ENCODE measurements around the gene STX8.
A peak's percentile ranks its signal among the peaks of the same experiment; 100 is the strongest.

Gene STX8

DNA sequence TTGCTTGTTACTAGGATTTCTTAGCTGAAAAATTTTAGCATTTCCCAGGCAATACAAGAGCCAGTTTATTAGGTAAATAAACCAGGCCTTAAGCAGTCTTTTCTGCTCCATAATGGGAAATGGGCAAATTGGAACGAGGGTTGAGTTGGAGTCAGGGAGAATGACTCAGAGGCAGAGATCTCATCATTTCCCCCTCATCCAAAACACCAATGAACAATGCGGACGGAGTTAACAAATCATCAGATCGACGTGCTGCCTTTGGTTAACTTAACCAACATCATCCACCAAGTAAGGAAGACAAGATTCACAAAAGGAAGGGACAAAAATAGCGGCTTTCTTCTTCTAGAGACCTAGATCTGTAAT, 243.5 kb downstream of the STX8 start:
- no peak for DNase-seq

DNA sequence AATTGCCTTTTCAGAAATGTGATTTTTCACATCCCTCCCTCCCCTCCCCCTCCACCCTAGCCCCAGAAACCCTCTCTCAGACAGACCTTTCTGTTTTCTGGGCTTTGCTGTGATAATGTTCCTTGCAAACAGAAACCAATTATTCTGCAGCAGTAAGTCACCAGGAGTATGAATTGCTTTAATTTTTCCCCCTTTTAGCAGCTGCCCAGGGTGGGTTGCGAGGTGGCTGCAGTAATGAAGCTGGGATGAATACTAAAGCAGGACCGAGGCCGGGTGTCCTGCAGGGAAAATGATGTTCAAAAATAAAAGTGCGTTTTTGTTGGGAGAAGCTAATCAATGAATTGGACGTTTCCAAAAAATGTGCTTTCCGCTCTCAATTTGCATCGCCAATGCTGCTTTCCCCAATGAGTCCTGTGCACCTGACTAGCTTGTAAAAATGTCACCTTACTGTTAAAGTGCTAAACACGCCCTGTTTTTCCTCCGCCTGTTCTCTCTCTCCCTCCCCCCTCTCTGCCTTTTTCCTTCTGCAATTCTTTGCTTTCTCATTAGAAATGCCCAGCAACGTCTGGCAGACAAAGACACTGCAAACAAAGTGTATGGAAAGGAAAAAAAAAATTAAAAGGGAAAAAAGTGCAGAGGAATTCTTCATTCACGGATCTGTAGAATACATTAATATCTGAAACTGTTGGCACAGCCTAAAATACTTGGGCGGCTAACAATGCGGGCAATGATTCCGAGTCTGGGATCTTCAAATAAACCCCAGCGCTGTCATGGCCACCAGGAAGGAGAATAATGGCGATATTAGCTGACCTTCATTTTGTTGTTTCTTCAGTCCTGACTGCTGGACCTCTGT, 244.1 kb downstream of the STX8 start:
- no peak for DNase-seq

DNA sequence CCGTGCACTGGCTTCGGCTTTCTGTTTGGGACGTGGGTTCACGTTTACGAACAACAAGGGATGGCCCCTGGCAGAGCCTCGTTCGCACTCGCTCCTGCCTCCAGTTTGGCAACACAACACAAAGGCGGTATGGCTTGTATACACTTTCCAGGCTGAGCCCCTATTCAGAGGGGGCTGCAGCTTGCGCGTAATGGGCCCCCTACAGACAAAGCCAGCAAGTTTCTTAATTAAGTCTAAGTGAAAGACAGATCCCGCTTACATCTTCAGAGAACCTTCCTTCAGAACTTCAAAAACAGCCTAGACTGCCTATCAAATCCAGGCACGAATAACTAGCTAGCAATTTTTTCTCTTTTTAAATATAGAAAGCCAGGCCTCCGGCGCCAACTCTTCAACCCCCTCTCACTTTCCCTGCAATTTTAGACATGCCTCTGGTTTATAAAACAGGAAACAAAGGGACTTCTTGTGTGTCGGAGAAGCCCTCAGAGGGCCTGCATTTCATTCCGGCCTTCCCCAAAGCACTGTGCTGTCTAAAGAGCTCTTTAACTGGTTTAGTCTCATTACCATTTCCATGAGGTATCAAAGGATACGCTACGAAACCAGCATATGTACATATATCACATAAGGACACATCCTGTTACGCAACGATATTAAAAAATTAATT, 244.9 kb downstream of the STX8 start:
- no peak for DNase-seq

DNA sequence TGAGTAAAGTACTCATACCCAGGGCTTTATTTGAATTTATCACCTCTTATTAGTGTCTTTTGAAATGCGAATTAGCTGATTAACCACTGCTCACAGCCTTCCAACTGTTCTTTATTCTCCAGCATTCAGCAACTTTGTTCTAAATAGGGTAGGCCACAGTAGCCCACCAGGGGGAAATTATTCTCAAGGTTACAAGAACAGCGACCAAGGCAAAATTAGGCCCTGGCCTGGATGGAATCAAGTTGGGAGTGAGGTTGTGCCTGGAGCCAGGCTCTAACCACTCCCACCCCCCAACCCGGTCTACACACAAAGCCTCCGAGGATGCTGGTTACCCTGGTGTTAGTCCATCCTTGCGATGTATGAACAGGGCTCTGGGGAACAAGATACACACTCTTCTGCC, 245.5 kb downstream of the STX8 start:
- no peak for DNase-seq

DNA sequence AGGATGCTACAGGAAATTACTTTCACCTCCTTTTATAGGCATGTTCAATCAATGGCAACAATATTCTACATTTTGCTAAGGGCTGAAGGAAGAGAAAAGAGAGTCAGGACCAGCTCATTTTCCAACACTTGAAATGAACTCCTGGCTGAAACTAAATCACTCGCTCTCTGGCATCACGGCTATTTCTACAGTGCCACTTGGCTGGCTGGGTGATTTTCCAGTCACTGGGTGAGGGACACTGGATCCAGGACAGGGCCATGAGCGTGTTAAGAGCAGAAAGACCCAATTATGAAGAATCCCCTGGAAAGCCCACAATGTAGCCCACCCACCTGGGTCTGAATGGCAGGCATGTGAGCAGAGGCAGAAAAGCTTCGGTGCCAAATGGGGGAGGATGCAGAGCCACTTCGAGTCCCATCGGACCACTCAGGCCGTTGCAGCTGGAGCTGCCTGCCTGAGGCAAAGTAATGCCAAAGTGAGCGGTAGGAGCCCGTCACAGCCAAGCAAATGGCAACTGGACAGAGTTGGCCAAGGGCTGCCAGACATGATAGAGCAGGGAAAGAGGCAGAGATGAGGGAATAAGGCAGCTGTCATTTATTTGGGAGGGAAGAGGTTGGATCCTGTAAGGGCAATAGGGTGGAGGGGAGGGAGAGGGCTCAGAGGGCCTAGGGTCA, 246.2 kb downstream of the STX8 start:
- no peak for DNase-seq

DNA sequence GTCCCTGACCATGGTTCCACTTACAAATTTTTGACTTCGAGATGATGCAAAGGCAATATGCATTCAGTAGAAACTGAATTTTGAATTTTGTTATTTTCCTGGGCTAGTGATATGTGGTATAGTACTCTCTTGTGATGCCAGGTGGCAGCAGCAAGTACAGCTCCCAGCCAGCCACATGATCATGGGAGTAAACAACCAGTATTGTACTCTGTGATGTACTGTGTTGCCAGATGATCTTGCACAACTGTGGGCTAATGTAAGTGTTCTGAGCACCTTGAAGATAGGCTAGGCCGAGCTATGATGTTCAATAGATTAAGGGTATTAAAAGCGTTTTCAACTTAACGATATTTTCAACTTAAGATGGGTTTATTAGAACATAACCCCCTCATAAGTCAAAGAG, 250.8 kb downstream of the STX8 start:
- DNase-seq: no peak

DNA sequence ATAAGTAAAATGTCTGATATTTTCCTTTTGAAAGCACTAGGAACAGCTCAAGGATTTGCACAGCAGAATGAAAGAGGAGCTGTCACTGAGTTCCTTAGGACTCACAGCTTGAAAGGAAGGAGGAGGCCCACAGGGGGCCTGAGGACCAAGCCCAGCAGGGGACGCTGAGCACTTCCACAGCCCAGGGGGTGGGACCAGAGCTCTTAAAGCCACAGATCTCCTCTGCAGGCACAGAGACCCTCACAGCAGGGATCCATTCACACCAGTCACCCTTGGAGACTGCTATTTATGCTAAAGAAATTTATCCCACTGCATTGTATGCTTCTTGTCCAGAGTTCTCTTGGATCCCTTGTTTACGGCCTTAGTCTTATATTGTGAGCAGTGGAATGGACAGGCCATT, 253.3 kb downstream of the STX8 start:
- no peak for DNase-seq

DNA sequence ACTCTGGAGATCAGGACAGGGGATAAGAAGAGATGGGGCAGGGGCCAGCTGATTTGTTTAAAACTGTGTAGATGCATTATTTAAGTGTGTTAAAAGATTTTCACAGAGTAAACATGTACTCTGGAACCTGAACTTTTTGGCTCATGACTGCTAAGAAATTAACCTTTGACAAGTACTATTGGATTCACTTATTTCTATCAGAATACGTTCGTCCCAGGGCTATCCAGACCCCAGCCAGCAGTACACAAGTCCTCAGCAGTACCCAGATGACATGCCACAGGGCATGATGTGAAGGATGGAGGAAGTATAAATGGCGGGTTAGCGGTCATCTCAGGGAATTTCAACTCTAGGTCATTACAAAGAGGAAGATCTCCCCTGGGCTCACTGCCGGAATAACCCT, 253.7 kb downstream of the STX8 start:
- no peak for DNase-seq

DNA sequence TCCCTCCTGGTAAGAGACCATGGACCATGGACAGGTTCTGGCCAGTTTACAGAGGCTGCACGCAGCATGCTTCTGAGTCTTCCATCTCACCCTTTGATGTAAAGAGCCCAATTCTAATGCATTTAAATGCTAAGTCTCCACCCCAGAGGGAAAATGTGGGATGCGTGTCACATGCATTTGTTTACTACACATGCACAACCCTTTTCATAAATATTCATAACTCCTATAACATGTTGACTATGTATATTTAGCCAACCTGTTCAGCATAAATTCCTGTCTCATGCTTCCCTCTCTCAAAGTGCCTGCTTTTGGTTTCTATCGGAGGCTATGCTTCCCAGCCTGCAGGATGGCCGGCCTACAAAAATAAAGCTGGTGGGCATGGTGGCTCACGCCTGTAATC, 260.3 kb downstream of the STX8 start:
- DNase-seq: no peak

DNA sequence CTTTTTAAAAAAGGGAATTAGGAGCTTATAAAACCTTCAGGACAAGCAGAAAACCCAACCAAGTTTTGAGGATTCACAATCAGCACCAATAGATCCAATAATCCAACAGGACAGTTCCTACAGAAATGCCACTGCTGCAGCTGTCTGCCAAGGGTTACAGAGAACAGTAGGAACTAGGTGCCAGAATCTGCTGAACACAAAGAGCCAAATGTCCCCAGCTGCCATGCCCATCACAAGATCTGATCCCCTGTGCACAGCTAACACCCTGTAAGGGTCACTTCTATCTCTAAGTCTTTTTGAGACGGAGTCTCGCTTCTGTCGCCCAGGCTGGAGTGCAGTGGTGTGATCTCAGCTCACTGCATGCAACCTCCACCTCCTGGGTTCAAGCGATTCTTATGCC, 262.3 kb downstream of the STX8 start:
- no peak for DNase-seq

DNA sequence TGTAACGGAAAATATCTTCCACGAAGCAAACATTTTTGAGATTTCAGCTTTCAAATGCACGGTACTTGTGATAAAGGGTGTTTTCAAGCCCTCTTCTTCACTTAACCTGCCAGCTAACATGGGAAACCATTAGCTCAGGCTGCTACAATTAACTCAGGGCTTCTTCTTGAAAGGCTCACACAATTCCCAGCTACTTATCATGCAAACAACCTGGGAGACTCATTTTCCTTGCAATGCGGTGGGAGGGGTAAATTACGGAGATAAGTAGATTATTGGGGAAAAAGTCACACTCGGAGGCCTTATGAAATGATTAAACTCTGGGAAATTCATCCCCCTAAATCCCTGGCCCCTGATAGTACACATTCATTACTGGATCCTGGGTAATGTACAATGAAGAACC, 266.4 kb downstream of the STX8 start:
- DNase-seq: no peak

DNA sequence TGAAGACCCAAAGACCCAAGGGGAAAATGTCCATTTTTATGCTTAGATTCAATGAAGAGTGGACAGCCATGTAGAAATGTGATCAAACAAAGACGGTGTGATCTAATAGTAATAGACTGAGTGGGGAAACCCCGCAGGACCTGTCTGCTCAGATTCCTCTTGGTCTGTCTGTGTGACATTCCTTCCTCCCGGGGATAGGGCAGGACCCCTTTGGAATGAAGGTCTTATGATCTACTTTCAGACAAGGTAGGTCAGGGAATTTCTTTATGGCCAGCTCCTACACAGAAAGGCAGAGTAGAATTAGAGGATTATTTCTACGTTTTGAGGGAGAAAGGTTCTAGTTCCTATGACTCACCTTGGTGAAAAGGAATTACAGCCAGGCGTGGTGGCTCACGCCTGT, 267.6 kb downstream of the STX8 start:
- DNase-seq: no peak

DNA sequence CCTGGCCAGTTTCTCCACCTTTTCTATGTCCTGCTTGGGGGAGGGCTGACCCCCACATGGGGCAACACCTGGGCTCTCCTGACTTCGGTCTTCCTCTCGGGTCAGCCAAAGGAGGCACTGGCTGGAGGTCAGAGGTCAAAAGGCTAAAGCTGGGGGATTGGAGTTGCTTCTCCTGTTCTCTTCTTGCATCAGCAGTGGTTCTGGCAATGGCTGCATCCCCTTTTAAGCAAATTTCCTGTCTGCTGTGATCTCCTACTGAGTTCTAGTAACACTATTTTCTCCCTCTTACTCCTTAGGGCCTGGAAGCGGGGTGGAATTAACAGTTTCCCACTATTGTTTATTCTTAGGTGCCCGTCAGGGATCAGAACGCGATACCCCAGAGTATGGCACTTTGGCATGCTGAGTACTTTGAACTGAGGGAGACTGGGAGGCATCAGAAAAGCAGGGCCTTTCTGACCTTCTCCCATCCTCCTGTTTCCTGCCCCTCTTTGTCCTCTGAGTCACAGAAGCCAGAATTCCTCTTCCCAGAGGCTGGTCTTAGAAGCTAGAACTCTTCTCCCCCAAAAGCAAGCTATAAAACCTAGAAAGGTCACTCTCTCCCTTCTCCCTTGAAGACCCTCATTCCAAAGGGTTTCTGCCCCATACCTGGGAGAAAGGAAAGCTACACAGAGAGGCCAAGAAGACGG, 268.2 kb downstream of the STX8 start:
- no peak for DNase-seq

DNA sequence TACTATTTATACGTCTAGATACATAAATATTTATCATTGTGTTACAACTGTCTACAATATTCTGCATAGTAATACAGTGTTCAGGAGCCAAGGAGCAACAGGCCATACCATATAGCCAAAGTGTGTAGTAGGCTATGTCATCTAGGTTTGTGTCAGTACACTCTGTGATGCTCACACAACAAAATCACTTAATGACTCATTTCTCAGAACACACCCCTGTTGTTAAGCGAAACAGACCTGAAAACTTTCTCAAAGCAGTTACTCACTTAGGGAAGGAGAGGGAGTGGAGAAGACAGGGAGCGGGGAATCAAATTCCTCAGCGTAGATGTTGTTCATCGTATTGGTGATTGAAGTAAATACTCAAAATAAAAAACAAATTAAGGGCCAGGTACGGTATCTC, 269.5 kb downstream of the STX8 start:
- no peak for DNase-seq

DNA sequence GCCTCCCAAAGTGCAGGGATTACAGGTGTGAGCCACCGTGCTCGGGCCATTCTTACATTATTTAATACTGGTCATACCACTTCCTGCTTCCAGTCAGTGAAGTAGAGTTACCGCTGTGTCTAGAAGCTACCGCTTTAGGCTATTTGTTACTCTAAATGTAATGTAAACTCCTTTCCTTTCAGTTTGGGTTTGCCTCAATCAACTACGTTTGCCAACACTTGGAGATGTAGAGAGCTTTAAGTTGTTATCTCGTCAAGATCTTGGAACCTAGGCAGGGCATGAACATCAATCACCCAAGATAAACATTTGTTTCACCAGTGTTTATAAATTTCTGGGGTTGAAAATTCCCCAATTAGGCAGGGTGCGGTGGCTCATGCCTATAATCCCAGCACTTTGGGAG, 275.9 kb downstream of the STX8 start:
- DNase-seq: no peak

DNA sequence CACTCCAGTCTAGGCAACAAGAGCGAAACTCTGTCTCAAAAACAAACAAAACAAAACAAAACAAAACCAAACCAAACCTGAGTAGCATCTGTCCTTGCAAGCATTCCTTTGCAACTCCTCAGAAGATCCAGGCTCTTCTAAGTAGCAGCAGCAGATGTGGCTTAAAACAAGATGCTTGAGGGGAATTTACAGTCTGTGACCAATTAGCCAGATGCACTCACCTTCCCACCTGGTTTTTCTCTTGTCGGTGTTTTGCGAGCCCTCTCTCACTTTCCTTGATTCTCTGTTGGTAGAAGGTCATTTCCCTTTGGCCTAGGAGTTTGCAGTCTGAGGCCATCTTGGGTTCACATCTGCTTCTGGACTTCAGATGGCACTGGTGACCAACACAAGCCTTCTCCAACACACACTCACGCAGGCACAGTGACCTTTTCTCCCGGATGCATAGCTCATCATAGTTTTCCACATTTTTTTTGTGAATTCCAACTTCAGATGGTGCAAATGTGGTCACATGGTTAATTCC, 276.8 kb downstream of the STX8 start:
- no peak for DNase-seq

DNA sequence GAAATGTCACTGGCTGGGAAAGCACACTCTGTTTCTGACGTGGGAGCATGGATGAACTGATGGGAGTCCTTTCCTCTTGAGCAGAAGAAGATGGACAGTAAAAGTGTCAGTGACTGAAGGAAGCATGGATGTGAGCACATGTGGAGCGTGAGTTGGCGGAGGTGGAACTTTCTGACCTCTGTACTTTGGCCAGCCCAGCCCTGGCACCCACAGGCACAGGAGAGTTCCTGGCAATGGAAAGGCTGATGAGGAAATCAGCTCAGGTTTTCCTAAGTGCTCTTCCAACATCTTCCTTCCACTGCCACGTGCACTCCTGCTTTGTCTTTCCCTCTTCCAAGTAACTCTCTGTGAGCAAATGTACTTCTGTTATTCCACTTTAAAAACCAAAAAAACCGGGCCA, 277.5 kb downstream of the STX8 start:
- no peak for DNase-seq

DNA sequence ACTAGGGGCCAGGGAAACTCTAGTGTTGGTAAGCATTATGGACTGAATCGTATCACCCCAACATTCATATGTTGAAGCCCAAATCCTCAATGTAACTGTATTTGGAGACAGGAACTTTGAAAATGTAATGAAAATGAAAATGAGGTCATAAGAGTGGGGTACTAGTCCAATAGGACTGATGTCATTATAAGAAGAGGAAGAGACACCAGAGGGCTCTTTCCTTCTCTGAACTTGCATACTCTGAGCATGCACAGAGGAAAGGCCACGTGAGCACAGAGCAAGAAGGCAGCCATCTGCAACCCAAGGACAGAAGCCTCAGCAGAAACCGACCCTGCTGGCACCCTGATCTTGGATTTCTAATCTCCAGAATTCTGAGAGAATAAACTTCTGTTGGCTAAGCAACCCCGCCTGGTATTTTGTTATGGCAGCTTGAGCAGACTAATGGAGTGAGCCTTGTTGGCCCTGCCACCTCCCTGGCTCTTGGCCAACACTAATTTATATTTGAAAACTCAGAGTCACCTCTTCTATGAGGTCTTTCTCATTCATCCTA, 280.9 kb downstream of the STX8 start:
- no peak for DNase-seq

DNA sequence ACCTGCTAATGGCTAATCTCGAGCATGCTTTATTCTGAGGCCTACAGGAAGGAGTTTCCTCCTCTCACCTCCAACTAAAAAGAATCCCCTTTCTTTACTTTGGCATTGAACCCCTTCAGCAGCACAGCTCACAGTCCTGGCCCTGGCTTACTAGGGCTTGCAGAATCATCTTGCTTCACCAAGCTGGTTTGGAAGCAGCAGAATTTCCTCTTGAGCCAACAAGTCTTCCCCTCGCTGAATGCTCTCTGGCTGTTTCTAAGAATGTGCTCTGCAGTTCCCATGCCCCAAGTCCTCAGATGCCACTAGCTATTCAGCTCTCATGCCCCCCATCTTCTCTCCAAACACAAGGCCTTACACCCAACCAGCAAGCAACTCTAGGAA, 283.1 kb downstream of the STX8 start:
- no peak for DNase-seq

DNA sequence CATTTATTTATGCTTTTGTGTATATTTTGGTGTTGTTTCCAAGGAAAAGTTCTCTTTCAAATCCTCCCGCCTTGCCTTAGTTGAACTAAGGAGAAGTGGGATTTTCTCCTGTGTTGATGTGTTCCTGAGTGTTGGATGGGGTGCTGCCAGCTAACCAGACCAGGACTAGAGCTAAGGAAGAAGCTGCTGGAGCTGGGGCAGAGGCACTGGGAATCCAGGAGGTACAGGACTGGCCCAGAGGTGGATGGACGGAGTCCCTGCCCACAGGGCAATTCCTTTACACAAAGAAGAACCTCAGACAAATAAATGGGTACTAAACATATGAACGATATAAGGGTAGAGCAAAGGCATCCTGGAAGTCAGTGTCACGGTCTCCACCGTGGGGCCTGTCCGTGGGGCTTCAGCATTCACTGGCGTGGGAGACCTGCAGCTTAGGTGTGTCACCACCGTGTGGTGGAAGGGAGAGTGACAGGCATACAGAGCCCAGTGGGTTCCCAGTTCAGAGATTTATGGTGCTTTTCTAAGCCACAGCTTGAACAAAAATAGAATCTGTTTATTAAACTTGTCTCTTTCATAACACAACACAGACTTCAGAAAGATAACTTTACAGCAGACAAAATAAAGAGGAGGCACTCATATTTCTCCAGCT, 283.6 kb downstream of the STX8 start:
- peak; percentile 65 for DNase-seq

DNA sequence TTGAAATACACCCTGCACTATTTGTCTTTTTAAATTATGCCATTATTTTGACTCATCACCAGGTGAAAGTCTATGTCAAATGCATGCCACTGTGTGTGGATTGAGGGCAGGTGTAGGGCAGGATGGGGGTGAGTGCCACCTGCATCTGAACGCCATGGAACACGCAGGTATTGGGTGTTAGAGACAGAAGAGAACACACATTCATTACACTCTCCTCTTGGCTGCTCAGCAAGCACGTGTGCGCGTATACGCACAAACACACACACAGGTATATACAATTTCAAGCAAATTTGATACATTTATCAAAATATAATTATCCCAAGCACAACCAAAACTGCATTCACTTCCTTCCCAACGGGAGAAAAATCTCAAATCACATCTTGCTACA, 285.4 kb downstream of the STX8 start:
- no peak for DNase-seq

DNA sequence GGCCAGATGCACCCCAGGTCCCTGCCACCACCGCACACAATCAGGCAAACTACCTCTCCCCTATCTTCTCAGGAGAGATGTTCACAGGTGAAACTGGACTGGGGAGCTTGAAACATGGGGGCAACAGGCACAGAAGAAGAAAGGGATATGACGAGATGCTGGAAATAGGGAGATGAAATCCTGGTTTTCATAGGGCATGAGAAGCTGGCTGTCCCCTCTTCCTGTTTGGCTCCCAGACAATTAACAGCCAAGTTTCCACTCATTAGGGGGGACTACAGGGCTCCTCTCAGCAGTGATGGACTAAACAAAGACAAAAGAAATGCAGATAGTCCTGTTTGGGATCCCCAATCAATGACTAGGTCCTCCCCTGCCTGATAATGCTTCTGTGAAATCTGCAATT, 288.3 kb downstream of the STX8 start:
- DNase-seq: no peak

DNA sequence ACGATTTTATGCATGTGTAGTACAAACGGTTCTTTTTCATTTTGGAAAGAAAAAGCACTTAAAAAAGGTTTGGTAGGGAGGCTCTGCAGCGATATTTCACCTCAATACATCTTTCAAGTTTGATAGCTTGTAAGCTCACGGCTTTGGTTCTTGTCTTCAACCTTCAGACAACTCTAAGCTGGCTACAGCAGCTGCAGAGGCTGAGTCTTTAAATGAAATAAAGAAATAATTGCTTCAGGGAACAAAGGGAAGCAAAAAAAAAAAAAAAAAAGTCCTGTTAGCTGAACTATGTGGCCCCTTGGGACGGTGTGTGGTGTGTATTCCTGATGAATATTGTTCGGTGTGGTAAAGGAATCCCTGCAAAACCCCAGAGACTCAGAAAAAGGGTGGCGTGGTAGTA, 289.2 kb downstream of the STX8 start:
- no peak for DNase-seq
